ENCODE data around the gene ANAPC2.

The ANAPC2 gene

GRCh38 chr9:137172901-137173795 lies 15.2 kb downstream of the ANAPC2 start:
- Mint-ChIP-seq H3K4me1 (peaks cover 9 to 33% of the 10 kb centered on the region in 2 donors), H3K27ac (peak overlapping the region; percentile 14), H3K27me3 (peaks cover 22 to 31% of the 10 kb centered on the region in 2 donors), H3K9me3 (no peaks in the 10 kb centered on the region), H3K4me3 (peak overlapping the region in 1 of 2 donors; percentile 27), H3K36me3 (peaks cover 5 to 8% of the 10 kb centered on the region in 2 donors)
- DNase-seq (no peak), ATAC-seq (replicated peaks) (no peak)

GRCh38 chr9:137171149-137171900 lies 17.0 kb downstream of the ANAPC2 start:
- Mint-ChIP-seq H3K4me1 (peaks cover 11 to 37% of the 10 kb centered on the region in 2 donors), H3K36me3 (no peaks in the 10 kb centered on the region), H3K9me3 (no peaks in the 10 kb centered on the region), H3K4me3 (no peak overlapping the region), H3K27me3 (peaks cover 28 to 41% of the 10 kb centered on the region in 2 donors), H3K27ac (no peak overlapping the region)
- DNase-seq (no peak), ATAC-seq (replicated peaks) (no peak)

- ATAC-seq (replicated peaks) = no peak
- DNase-seq = no peak
- H3K4me1 Mint-ChIP-seq = peaks cover 11 to 32% of the 10 kb centered on the region in 2 donors
- H3K9me3 Mint-ChIP-seq = no peaks in the 10 kb centered on the region
- H3K4me3 Mint-ChIP-seq = no peak overlapping the region
- H3K27ac Mint-ChIP-seq = no peak overlapping the region
- no peaks in the 10 kb centered on the region for H3K36me3 Mint-ChIP-seq
- H3K27me3 Mint-ChIP-seq = peaks cover 33 to 48% of the 10 kb centered on the region in 2 donors
Observed at GRCh38 chr9:137170486-137171148, 17.7 kb downstream of the ANAPC2 start.

- Mint-ChIP-seq H3K4me3 (peak within 1 kb of the TSS; percentile 71 to 74), H3K36me3 (no peaks in the 10 kb centered on the region), H3K9me3 (no peaks in the 10 kb centered on the region), H3K27ac (no peak within 1 kb of the TSS), H3K27me3 (peaks cover 39 to 55% of the 10 kb centered on the region in 2 donors), H3K4me1 (peaks cover 11 to 32% of the 10 kb centered on the region in 2 donors)
- ATAC-seq (replicated peaks) = no peak
- DNase-seq = no peak
Observed at GRCh38 chr9:137169896-137170358, 18.4 kb downstream of the ANAPC2 start, which contains the start of gene LRRC26. LRRC26 (minus strand) TSS chr9:137170051; CDS start chr9:137169943, 108 bp downstream.

DNA sequence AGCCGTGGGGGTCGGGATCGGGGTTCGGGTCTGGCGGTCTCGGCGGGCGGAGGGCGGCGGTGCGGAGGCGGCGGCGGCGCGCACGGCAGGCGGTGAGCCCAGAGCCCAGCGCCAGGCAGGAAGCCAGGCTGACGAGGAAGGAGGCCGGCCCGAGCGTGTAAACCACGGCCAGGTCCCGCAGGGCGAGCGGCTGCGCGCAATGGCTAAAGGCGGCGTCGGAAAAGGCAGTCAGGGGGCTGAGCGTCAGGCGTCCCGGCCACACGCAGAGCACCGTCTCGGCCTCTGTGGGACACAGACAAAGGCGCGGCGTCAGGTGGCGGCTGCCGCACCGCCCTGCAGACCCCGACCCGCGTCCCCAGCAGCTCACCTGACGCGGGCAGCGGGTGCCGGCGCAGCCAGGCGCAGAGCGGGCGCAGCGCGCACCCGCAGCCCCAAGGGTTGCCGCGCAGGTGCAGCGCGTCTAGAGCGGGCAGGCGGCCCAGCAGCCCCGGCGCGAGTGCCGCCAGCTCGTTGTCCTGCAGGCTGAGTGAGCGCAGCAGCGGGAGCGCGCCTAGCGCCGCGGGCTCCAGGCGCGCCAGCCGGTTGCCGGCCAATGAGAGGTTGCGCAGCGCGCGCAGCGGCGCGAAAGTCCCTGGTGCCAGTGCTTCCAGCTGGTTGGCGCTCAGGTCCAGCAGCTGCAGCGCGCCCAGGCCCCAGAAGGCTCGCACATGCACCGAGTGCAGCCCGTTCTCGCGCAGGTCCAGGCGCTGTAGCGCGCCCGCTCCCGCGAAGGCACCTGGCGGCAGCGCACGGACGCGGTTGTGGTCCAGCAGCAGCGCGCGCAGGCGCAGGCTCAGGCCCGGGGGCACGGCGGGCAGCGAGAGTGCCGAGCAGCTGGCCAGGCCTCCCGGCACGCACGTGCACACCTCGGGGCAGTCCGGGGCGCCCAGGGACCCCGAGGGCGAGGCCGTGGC lies 19.2 kb downstream of the ANAPC2 start:
- no peaks in the 10 kb centered on the region for H3K9me3 Mint-ChIP-seq
- H3K27ac Mint-ChIP-seq = no peak overlapping the region
- peaks cover 45 to 63% of the 10 kb centered on the region in 2 donors for H3K27me3 Mint-ChIP-seq
- peak; percentile 32 to 48 for ATAC-seq (replicated peaks)
- peaks cover 11 to 32% of the 10 kb centered on the region in 2 donors for H3K4me1 Mint-ChIP-seq
- no peaks in the 10 kb centered on the region for H3K36me3 Mint-ChIP-seq
- peak overlapping the region; percentile 71 to 74 for H3K4me3 Mint-ChIP-seq
- no peak for DNase-seq

DNA sequence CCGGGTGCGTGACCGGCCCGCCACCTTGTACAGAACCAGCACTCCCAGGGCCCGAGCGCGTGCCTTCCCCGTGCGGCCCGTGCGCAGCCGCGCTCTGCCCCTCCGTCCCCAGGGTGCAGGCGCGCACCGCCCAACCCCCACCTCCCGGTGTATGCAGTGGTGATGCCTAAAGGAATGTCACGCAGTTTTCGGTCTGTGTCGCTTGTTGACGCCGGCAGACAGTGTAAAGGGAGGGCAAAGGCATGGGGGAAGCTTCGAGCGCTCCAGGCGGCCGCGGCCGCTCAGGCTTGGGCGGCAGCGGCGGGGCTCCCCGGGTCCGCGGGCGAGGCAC lies 19.8 kb downstream of the ANAPC2 start:
- ATAC-seq (replicated peaks) (peak; percentile 28 to 49), DNase-seq (no peak)
- Mint-ChIP-seq H3K4me1 (peaks cover 11 to 32% of the 10 kb centered on the region in 2 donors), H3K36me3 (no peaks in the 10 kb centered on the region), H3K27ac (no peak overlapping the region), H3K4me3 (peak overlapping the region; percentile 60 to 71), H3K9me3 (no peaks in the 10 kb centered on the region), H3K27me3 (peaks cover 49 to 68% of the 10 kb centered on the region in 2 donors)

DNA sequence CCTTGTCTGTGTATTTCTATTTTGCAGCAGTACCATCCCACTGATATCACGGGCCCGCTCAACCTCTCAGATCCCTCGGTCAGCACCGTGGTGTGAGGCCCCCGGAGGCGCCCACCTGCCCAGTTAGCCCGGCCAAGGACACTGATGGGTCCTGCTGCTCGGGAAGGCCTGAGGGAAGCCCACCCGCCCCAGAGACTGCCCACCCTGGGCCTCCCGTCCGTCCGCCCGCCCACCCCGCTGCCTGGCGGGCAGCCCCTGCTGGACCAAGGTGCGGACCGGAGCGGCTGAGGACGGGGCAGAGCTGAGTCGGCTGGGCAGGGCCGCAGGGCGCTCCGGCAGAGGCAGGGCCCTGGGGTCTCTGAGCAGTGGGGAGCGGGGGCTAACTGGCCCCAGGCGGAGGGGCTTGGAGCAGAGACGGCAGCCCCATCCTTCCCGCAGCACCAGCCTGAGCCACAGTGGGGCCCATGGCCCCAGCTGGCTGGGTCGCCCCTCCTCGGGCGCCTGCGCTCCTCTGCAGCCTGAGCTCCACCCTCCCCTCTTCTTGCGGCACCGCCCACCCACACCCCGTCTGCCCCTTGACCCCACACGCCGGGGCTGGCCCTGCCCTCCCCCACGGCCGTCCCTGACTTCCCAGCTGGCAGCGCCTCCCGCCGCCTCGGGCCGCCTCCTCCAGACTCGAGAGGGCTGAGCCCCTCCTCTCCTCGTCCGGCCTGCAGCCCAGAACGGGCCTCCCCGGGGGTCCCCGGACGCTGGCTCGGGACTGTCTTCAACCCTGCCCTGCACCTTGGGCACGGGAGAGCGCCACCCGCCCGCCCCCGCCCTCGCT lies 20.4 kb downstream of the ANAPC2 start:
- no peak overlapping the region for H3K27ac Mint-ChIP-seq
- H3K36me3 Mint-ChIP-seq = no peaks in the 10 kb centered on the region
- ATAC-seq (replicated peaks) = peak; percentile 10 to 35
- peaks cover 48 to 72% of the 10 kb centered on the region in 2 donors for H3K27me3 Mint-ChIP-seq
- DNase-seq = no peak
- H3K9me3 Mint-ChIP-seq = no peaks in the 10 kb centered on the region
- H3K4me3 Mint-ChIP-seq = peak overlapping the region in 1 of 2 donors; percentile 71
- H3K4me1 Mint-ChIP-seq = peaks cover 11 to 28% of the 10 kb centered on the region in 2 donors

DNA sequence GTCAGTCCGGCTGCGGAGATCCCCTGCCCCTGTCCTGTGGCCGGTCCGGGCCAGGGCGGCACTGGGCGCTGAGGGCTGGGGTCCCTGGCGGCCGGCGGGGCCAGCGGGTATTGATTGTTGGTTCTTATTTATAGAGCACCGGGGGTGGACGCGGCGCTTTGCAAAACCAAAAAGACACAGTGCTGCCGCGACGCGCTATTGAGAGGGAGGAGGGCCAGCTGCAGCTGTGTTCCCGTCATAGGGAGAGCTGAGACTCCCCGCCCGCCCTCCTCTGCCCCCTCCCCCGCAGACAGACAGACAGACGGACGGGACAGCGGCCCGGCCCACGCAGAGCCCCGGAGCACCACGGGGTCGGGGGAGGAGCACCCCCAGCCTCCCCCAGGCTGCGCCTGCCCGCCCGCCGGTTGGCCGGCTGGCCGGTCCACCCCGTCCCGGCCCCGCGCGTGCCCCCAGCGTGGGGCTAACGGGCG lies 21.0 kb downstream of the ANAPC2 start:
- DNase-seq (no peak), ATAC-seq (replicated peaks) (no peak)
- Mint-ChIP-seq H3K4me3 (no peak overlapping the region), H3K9me3 (no peaks in the 10 kb centered on the region), H3K27me3 (peaks cover 52 to 77% of the 10 kb centered on the region in 2 donors), H3K4me1 (peaks cover 11 to 27% of the 10 kb centered on the region in 2 donors), H3K27ac (no peak overlapping the region), H3K36me3 (no peaks in the 10 kb centered on the region)

DNA sequence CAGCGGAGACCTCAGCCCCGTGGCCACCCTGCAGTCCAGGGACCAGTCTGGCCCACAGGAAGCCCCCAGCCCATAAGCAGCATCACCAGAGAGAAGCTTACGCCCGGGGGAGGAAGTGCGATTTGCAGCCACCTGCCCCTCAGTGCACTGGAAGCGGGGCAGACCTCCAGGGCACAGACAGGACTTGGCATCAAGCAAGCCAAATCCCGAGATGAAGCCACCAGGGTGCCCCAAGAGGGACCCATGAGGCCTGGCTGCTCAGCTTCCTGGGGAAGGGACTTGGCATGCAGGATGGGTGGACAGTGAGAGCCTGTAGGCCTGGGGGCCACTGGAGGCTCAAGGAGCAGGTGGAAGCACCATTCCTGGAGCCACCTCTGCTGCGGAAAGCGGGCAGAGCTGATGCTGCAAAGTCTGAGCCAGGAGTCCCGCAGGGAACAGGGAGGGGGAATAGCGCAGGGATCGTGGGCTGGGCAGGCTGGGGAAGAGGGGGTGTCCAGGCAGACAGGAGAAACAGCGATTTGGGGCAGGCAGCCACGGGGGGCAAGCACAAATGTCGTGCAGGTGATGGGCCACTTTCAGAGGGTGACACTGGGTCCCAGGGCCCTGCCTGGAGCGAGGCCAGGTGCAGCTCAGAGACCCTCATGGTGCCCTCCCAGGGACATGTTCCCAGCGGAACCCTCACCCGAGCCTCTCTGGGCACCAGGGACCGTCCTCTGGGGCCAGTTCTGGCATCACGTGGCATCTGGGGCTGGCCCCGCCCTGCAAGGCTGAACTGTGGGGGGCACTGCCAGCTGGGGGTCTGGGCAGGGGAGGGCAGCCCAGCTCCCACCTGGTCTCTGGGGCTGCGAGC lies 21.8 kb downstream of the ANAPC2 start:
- Mint-ChIP-seq H3K36me3 (no peaks in the 10 kb centered on the region), H3K4me3 (peak overlapping the region; percentile 7 to 43), H3K27ac (no peak overlapping the region), H3K9me3 (no peaks in the 10 kb centered on the region), H3K27me3 (peaks cover 51 to 76% of the 10 kb centered on the region in 2 donors), H3K4me1 (peaks cover 11 to 27% of the 10 kb centered on the region in 2 donors)
- ATAC-seq (replicated peaks) (no peak), DNase-seq (no peak)

DNA sequence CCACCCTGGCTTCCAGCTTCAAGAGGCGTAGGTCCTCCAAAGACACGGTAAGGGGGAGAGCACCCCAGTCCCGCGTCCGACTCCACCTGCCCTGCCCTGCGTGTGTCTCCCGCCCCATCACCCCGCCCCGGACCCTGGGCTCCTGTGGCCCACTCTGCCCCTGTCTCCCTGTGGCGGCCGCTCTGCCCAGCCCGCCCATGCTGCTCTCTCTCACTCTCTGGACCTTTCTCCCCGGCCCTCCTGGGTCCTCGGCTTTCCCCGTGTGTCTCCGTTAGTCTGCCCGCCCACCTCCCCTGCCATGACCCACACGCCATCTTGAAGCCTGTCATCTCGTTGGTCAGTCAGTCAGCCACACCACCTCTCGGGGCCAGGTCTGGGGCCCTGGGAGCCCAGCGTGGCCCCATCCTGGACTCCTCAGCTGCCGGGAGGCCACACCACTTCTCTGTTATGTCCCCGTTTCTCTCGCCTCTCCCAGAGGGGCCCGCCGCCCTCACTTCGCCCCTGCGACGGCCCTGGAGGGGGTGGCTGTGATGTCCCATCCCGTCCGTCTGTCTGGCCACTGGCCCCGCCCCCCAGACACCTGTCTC lies 23.0 kb downstream of the ANAPC2 start:
- Mint-ChIP-seq H3K27ac (no peak overlapping the region), H3K4me3 (no peak overlapping the region), H3K27me3 (peaks cover 52 to 74% of the 10 kb centered on the region in 2 donors), H3K4me1 (peaks cover 8 to 20% of the 10 kb centered on the region in 2 donors), H3K36me3 (no peaks in the 10 kb centered on the region), H3K9me3 (no peaks in the 10 kb centered on the region)
- no peak for ATAC-seq (replicated peaks)
- DNase-seq = no peak

GRCh38 chr9:137164370-137165249 lies 23.8 kb downstream of the ANAPC2 start:
- ATAC-seq (replicated peaks) (no peak), DNase-seq (no peak)
- no peak overlapping the region for H3K27ac Mint-ChIP-seq
- H3K27me3 Mint-ChIP-seq = peaks cover 54 to 76% of the 10 kb centered on the region in 2 donors
- H3K4me3 Mint-ChIP-seq = no peak overlapping the region
- peaks cover 6 to 19% of the 10 kb centered on the region in 2 donors for H3K4me1 Mint-ChIP-seq
- no peaks in the 10 kb centered on the region for H3K36me3 Mint-ChIP-seq
- no peaks in the 10 kb centered on the region for H3K9me3 Mint-ChIP-seq
